NOMO-1 treated with dmso at 0.1 percent for 144 hours (cell line): Measurements from ENCODE around the gene CLEC1A.

Source experiments
- DNase-seq: peaks from one replicate; lab custom pipeline; 2025; ENCODE audit not compliant: unreplicated experiment; lab: John Stamatoyannopoulos, UW

The CLEC1A gene

GRCh38 chr12:10098791-10099190, at the start of gene CLEC1A:
CLEC1A (minus strand) TSS chr12:10098985; CDS start chr12:10098922, 63 bp downstream.
- no peak for DNase-seq

GRCh38 chr12:10147714-10148403, 49.1 kb upstream of the CLEC1A start:
- DNase-seq: no peak

- DNase-seq: no peak
Observed at GRCh38 chr12:10142976-10143589, 44.3 kb upstream of the CLEC1A start.

- peak; percentile 62 for DNase-seq
Observed at GRCh38 chr12:10140001-10140400, 41.2 kb upstream of the CLEC1A start.

GRCh38 chr12:10136637-10137205, 37.9 kb upstream of the CLEC1A start:
- no peak for DNase-seq

- DNase-seq: no peak
Observed at GRCh38 chr12:10135126-10135525, 36.3 kb upstream of the CLEC1A start.

GRCh38 chr12:10132850-10133370, 34.1 kb upstream of the CLEC1A start:
- DNase-seq: no peak

- peak; percentile 48 for DNase-seq
Observed at GRCh38 chr12:10131111-10131690, 32.4 kb upstream of the CLEC1A start.

GRCh38 chr12:10130042-10130441, 31.3 kb upstream of the CLEC1A start, which contains the start of gene CLEC7A:
CLEC7A (minus strand) TSS chr12:10130199; CDS start chr12:10130082, 117 bp downstream.
- peak; percentile 29 for DNase-seq

- peak; percentile 94 for DNase-seq
Observed at GRCh38 chr12:10128687-10129086, 29.9 kb upstream of the CLEC1A start.

- no peak for DNase-seq
Observed at GRCh38 chr12:10126413-10126812, 27.6 kb upstream of the CLEC1A start.

- no peak for DNase-seq
Observed at GRCh38 chr12:10122689-10123088, 23.9 kb upstream of the CLEC1A start.

GRCh38 chr12:10121278-10121677, 22.5 kb upstream of the CLEC1A start:
- DNase-seq: peak; percentile 68

GRCh38 chr12:10119066-10119465, 20.3 kb upstream of the CLEC1A start:
- DNase-seq: no peak

- DNase-seq: no peak
Observed at GRCh38 chr12:10115890-10116289, 17.1 kb upstream of the CLEC1A start.

GRCh38 chr12:10115311-10115710, 16.5 kb upstream of the CLEC1A start:
- DNase-seq: no peak

GRCh38 chr12:10113920-10114319, 15.1 kb upstream of the CLEC1A start:
- DNase-seq: no peak

GRCh38 chr12:10113075-10113474, 14.3 kb upstream of the CLEC1A start:
- DNase-seq: no peak

- DNase-seq: no peak
Observed at GRCh38 chr12:10111451-10111850, 12.7 kb upstream of the CLEC1A start.

GRCh38 chr12:10110256-10110844, 11.6 kb upstream of the CLEC1A start:
- DNase-seq: no peak

GRCh38 chr12:10102322-10102721, 3.5 kb upstream of the CLEC1A start:
- DNase-seq: peak; percentile 13
